Stimulated activated CD8-positive, alpha-beta memory T cell treated with anti-CD3 and anti-CD28 coated beads, Interleukin-2, amount 100 ng/mL, for 48 hours (primary cell): Measurements from ENCODE around the gene BMPER.
"Not testable (repeated sequence)": the region's sequence is repeated elsewhere in the genome, so short reads cannot be mapped to it uniquely, and the experiment has no call there.

ENCODE experiments used
- DNase-seq, 2 donors: peaks; one replicate each; pipeline ENCODE4 v3.0.0-alpha.2; 2020; ENCODE audit warnings: low read depth in 2 of 2

BMPER gene

DNA sequence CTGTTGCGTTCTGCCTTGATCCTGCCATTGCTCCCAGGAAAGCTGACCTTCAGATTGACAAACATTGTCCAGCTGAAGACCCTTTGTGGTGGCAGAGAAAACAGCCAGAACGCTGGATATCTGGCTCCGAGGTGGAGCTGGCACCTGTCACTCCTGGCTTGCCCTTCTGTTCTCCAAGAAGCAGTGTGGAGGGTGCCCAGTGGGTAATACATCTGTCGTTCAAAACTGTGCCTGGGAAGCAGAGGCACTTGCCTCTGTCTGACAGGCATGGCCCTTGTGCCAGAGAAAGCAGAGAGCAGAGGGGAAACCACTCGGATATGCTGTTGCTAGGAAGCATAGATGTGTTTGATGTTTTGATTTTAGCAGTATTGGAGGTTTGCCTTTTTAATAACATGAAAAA is 231.4 kb downstream of the BMPER start:
- DNase-seq, result no peak

DNA sequence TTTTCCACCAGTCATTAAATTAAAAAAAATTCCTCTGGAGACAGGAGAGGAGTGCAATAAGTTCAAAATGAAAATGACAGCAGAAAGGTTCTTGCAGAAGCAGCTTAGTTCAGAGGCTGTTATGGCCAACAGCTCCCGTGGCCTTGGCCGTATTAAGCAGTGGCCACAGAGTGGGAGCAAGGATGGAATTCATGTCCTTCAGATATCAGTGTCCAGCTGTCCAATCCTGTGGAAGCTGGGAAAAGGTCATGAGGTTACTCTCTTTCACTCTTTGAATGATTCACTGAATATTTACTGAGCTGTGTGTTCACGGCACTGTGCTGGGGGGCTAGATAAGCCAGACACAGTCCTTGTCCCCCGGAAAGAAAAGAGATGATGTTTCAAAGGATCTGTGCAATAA is 231.8 kb downstream of the BMPER start:
- DNase-seq, result no peak

DNA sequence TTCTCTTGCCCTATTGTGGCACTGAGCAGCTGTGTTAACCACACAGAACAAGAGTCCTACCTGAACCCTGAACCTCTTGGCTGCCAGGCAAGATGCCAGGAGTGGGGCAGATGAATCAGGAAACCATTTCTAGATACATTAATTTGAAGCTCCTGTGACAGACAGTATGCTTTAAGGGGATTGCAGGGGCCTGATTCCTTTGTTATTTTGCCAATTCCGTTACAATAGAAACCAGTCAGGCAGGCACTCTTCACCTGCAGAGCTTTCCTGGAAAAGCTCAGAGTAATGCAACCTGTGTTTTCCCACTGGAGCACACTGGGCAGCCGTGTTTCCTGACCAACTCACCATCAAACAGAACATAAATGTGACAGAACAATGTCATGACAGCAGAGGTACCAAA is 233.1 kb downstream of the BMPER start:
- DNase-seq, result no peak

DNA sequence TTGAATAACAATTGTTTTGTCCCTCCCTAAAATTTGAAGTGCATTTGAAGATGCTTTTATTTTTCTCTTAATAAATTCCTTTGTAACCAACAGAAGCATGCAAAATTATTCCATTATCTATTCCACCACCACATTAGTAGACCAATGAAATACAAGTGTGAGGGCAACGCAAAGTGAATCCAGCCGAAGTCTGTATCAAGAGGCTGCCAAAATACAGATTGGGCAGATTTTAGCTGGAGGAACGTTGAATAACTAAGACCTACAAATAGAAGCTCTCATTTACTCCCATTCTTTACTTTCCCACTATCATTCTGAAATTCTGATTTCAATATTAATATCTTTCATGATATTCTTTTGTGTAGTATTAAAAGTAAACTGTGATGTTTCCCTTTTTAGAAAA is 233.7 kb downstream of the BMPER start:
- DNase-seq, result no peak

DNA sequence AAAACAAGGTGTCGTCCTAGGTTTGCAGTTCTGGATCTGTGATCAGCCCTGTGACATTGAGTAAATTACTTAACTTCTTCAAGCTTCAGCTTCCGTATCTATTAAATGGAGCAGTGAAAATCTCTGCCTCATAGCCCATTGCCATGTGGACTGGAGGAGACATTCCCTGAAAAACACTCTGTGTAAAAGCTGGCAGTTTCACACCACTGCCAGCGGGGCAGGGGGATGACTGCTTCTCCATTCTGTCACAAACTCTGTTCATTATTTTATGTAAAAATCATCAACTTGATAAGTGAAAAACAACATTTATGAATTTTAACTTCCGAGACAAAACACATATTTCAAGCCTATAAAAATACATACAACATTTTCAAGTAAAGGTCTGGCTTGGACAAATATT is 234.7 kb downstream of the BMPER start:
- DNase-seq, result no peak

DNA sequence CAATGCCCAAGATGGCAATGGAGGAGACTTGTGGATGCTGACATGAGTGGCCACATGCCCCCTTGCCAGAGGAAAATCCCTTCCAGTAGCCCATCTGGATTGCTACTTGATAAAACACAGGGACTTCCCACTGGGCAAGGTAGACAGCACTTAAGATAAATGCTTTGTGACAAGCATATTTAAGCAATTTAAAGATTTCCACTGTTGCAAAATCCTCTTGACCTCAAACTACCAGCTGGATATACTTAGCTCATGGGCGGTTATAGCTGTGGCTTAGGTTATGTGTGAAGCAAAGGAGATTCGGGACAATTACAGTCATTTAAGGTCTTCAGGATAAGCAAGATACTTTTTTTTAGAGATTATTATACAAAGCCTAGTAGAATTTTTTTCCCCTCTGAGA is 238.1 kb downstream of the BMPER start:
- DNase-seq, result no peak

DNA sequence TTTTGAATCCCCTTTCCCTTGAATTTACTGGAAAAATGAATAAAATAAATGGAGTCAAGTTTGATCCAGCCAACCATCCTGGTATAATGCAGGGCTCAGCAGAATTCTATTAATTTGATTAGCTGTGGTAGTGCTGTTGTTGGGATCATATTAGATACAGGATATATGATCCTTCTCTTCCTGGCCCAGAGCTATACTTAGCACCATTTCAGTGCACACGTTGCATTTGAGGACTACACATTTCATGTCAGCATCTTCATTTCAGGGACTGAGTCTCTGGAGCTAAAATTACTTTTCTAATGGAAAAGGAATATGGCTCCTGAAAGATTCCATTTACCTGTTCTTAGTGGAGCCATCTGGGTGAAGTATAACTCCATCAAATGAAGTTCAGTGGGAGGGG is 240.3 kb downstream of the BMPER start:
- no peak for DNase-seq

DNA sequence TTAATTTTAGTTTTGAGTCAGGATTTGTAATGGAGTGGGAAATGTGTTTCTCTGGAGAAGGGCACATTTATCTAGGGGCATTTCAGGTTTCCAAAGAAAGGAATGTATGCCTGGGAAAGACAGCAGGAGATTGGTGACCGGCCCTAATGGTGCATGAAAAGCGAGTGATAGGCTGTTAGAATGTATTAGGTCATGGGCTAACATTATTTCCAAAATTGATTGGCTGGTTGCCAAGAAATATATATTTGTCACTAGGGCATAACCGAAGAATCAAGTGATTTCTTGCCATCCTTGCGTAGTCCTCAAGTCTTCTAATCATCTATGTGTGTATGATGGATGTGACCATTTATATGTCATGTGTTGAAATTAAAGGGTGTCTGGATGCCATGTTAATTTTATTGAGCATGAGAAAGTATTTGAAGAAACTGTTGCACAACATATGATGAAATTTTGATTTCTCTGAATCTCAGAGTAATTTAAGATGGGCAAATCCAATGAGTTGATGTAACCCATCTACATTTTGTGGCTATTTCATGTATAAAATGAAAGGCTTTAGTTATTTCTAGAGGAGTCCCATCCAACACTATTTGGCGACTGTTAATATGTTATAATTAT is 248.4 kb downstream of the BMPER start:
- DNase-seq, result no peak

GRCh38 chr7:34155220-34155908 is 250.0 kb downstream of the BMPER start:
- no peak for DNase-seq

- DNase-seq, result no peak
Measured at GRCh38 chr7:34156336-34156735, 251.0 kb downstream of the BMPER start.

DNA sequence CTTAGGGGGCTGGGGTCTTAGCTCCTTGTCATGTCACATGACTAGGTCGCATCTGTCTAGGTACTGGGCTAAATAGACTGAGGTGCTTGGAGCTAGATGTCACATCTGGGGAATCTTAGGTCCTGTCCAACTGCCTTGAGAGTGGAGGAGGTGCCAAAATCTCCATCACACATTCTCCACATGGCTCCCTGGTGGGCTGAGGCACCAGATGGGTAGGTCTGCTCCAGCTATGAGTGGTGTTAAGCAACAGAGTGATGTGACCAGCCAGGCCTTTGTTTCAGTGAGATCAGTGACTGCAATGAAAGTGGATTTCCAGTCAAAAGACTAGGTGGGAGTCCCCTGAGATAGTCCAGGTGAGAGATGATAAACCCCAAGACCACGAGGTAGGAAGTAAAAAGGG is 251.8 kb downstream of the BMPER start:
- no peak for DNase-seq

DNA sequence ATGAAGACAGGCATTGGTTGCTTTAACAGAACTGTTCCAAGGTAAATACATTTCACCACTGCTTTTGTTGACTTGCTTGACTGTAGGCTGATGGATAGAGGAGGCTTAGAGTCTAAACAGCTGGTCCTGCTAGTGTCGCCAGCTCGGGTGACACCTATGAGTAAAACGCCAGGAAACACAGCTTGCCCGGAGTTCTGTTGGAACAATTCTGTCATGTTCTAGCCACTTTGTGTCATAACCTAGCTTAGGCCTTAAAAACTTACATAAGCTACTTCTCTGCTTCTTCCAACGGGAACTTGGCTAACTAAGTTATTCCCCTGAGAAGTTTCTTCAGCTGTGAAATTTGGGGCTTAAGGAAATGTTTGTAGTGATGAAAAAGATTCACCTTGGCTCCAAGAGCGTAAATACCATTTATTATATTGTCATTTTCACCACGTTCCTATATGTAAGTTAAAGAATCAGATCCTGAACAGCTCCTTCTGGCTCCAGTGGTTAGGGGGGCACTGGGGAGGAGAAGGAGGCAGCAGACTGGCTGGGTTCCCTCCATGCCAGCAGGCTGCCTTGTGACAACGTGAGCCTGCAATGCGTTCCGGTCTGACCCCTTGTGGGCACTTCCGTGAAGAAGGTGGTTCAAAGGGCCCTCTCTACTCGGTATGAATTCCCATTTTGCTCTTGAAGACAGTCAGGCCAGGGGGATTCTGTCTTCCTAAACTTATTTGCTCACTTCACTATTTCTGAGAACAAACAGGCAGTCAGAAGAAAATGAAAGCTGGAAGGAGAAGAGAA is 253.2 kb downstream of the BMPER start:
- no peak for DNase-seq

- DNase-seq, result no peak
Measured at GRCh38 chr7:34160261-34160752, 255.0 kb downstream of the BMPER start.

DNA sequence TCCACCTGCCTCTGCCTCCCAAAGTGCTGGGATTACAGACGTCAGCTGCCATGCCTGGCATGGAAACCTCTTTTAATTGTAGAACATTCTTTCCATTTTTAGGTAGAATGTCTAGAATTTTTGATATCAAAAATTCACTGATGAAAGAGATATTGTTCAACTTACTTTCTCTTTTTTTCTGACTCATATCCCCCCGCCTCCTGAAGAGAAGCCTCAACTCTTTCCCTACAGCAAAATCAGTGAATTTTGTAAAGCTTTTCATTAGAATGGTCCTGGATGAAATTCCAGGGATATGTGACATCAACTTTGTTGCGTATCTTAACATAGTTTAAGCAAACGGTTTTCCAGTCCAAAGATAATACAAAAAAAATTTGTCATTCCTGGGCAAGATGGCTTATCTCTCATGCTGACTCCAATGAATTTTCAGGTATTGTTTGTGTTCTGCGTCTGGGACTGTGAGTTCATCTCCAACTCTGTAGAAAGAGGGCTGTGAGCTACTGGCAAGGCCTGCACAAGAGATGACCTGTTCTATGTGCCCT is 256.8 kb downstream of the BMPER start:
- no peak for DNase-seq

- DNase-seq, result no peak
Measured at GRCh38 chr7:34162677-34163076, 257.3 kb downstream of the BMPER start.

GRCh38 chr7:34163956-34164355 is 258.6 kb downstream of the BMPER start:
- DNase-seq, result no peak

DNA sequence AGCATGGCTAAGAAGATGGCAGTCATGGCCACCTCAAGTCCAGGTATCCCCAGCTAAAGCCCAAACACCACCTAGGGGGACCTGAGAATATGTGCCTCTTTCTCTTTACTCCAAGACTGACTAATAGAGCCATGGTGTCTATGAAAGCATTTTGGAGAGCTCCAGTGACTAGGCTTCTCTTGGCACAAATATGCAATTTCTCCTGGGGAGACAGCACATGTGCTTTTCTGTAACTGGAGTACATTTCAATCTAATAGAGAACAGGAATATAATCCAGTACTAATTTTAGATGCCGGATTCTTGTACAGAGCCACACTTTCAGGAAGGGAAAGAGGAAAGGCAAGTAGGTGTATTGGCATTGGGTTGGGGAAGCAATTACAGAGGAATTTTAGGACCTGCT is 260.1 kb downstream of the BMPER start:
- no peak for DNase-seq

DNA sequence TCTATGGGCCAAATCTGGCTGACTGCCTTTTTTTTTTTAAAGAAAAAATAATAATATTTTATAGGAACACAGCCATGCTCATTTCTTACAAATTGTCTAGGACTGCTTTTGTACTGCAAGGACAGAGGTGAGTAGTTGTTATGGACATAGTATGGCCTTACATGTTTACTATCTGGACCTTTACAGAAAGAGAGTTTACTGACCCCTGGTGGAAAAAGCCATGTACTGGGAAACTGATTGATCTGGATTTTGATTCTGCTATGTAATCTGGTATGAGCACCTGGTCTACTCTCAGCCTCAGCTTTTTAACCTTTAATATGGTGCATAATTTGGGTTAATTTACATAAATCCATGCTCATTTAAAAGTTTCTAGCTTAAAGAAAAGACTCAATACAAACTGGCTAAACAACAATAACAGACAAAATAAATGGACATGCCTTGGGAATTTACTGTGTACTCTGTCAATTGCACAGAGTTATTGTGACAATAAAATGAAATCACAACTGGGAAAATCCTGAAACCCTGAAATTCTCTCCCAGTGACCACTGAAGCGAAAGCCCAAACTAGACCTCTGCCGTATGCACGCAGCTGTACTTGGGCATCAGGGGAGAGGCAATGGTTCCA is 260.7 kb downstream of the BMPER start:
- no peak for DNase-seq

DNA sequence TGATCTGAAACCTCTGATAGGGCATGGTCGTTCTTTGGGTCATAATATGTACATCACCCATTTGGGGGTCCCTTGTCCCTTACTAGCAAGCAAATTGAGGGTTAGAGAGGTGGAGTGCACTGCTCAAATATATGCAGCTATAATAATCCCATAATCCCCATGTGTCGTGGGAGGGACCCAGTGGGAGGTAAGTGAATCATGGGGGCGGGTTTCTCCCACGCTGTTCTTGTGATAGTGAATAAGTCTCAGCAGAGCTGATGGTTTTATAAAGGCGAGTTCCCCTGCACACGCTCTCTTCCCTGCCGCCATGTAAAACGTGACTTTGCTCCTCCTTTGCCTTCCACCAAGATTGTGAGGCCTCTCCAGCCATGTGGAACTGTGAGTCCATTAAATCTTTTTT is 262.7 kb downstream of the BMPER start:
- DNase-seq, result no peak

GRCh38 chr7:34174688-34175616 is 269.6 kb downstream of the BMPER start:
- DNase-seq, result not testable (repeated sequence)

GRCh38 chr7:34175837-34176236 is 270.5 kb downstream of the BMPER start:
- no peak for DNase-seq
